ENCODE measurements around the gene DNAJB9.

GRCh38 chr7:108533712-108534111 lies 36.0 kb upstream of the DNAJB9 start:
- TF ChIP-seq POLR2A (IDR thresholded peaks at IDR 0.05; ENCODE audit: low read depth, low read length) (no peak), TAF1 (IDR thresholded peaks at IDR 0.05; ENCODE audit: borderline replicate concordance, low read depth, low read length) (no peak)

Measured in GM12892 (cell line).